ENCODE data around the gene CYP3A5. TPM values are rescaled to one million over a fixed set of nuclear protein-coding genes. Genes with fewer than 3 reads are reported as not detected.

The CYP3A5 gene
- total and polyA plus RNA-seq, 2 of the 4 experiments (the other 2 are of a cell fraction), result not detected

GRCh38 chr7:99639267-99639666 lies 40.5 kb downstream of the CYP3A5 start:
- Histone ChIP-seq H3K4me1 (ENCODE audit: control insufficient read depth, insufficient read depth, low read length) (no peaks in the 10 kb centered on the region), H3K9ac (ENCODE audit: low read depth, low read length) (no peak overlapping the region), H3K14ac (replicated peaks; ENCODE audit: low read depth, low read length) (no peak overlapping the region), H3K23ac (ENCODE audit: low read depth, low read length) (no peak overlapping the region), H3K79me1 (ENCODE audit: low read depth in 1 of 2, low read length in 2 of 2) (no peaks in the 10 kb centered on the region), H3K4me2 (ENCODE audit: low read depth, low read length) (no peak overlapping the region), H2AK9ac (replicated peaks; ENCODE audit: low read depth, low read length, poor library complexity) (no peak overlapping the region), H2BK15ac (ENCODE audit: low read depth, low read length) (no peak overlapping the region), H2BK20ac (ENCODE audit: low read depth, low read length) (no peak overlapping the region), H2AK5ac (ENCODE audit: low read depth, low read length) (no peak overlapping the region), H2BK120ac (ENCODE audit: low read depth, low read length) (no peak overlapping the region), H3K9me1 (ENCODE audit: insufficient read depth, low read length) (no peaks in the 10 kb centered on the region; the same call in 1 of the 2 replicates), H3K4ac (ENCODE audit: low read depth, low read length) (no peak overlapping the region), H3K27ac (ENCODE audit: insufficient read depth, low read length) (no peak overlapping the region), H4K91ac (ENCODE audit: insufficient read depth, low read depth, low read length) (no peak overlapping the region), H3K18ac (ENCODE audit: low read depth, low read length) (no peak overlapping the region), H4K20me1 (ENCODE audit: insufficient read depth, low read length) (no peaks in the 10 kb centered on the region), H4K8ac (ENCODE audit: low read depth in 2 of 2, low read length in 2 of 2) (no peak overlapping the region), H3K4me3 (ENCODE audit: insufficient read depth, low read depth, low read length) (no peak overlapping the region), H3K27me3 (ENCODE audit: control insufficient read depth, insufficient read depth, low read length) (no peaks in the 10 kb centered on the region), H3K36me3 (ENCODE audit: control insufficient read depth, insufficient read depth, low read length) (0 out of 2 replicates have a peak, but pooled peaks cover 2% of the 10 kb centered on the region), H4K5ac (ENCODE audit: low read depth, low read length) (no peak overlapping the region), H2AFZ (replicated peaks; ENCODE audit: low read length, poor library complexity) (no peak overlapping the region), H3K56ac (ENCODE audit: extremely low read depth, insufficient read depth, low read length) (no peak overlapping the region), H3K9me3 (ENCODE audit: control insufficient read depth, insufficient read depth, low read length) (no peaks in the 10 kb centered on the region), H2BK5ac (ENCODE audit: low read depth, low read length, poor library complexity, severe bottlenecking) (no peak overlapping the region)
- TF ChIP-seq RFX5 (IDR thresholded peaks at IDR 0.05; ENCODE audit: low read depth, low read length) (no peak), MAFK (IDR thresholded peaks at IDR 0.05; ENCODE audit: low read depth, low read length) (no peak), USF2 (IDR thresholded peaks at IDR 0.05; ENCODE audit: low read depth, low read length) (no peak), NFE2L2 (IDR thresholded peaks at IDR 0.05; ENCODE audit: low read depth, low read length) (no peak), CEBPB (IDR thresholded peaks at IDR 0.05; ENCODE audit: low read depth, low read length) (no peak), RAD21 (IDR thresholded peaks at IDR 0.05; ENCODE audit: low read length) (no peak), SMC3 (IDR thresholded peaks at IDR 0.05; ENCODE audit: low read depth, low read length) (no peak), CHD1 (IDR thresholded peaks at IDR 0.05; ENCODE audit: low read depth, low read length) (no peak)
- CTCF ChIA-PET, result no interaction called here
- POLR2A ChIA-PET (ENCODE audit: unreplicated experiment), result no interaction called here
- BruUV-seq (replicated peaks), result no TSS peak
- dilution Hi-C loops (cut with HindIII; ENCODE audit: low sequenced_read_pairs, unreplicated experiment), result no loop called here
- in situ Hi-C loops (cut with MboI; ENCODE audit: low sequenced_read_pairs), result no loop called here
- intact Hi-C loops (cut with micrococcal nuclease), result loop anchor here (10.0 kb wide), 1 partner anchor 256 kb away; no protein-coding TSS in a partner anchor
- ATAC-seq (ENCODE audit: low read depth) (no peak), DNase-seq (no peak)

Data from IMR-90 (cell line).